SK-N-SH (cell line): ENCODE data around the gene AMZ1. TPM values are rescaled to one million over a fixed set of nuclear protein-coding genes. Genes with fewer than 3 reads are reported as not detected.

Source experiments
- CTCF ChIA-PET: fragments of 300-600, 350-600 bp; formaldehyde crosslinking; extraction: SDS; loops from one replicate; lab custom pipeline; 2021; lab: Yijun Ruan, JAX
- POLR2A ChIA-PET: fragments of 350-600 bp; sonication (Branson Sonifier 250); formaldehyde crosslinking; extraction: SDS; loops from one replicate; lab custom pipeline; 2020; ENCODE audit warnings: antibody characterized with exemption, inconsistent platforms; lab: Yijun Ruan, JAX
- DNase-seq: peaks from one replicate; pipeline ENCODE4 v3.0.0; 2012
- H2AFZ ChIP-seq: fragments of 200-600 bp; sonication (generic); 2 replicates; pipeline ENCODE4 v1.8.1; 2016; ENCODE audit warnings: antibody characterized with exemption, mild to moderate bottlenecking, low read depth
- H3F3A ChIP-seq: fragments of 200-600 bp; sonication (generic); replicated peaks from 2 replicates; pipeline ENCODE3; 2016; ENCODE audit warnings: antibody characterized with exemption, mild to moderate bottlenecking; ENCODE audit not compliant: insufficient read depth
- H3K27ac ChIP-seq, 2 experiments: fragments of 200-500 bp in 1 of 2; fragments of 200-600 bp in 1 of 2; sonication (Bioruptor generic) in 1 of 2; sonication (generic), shearing (Covaris generic) in 1 of 2; 2 replicates each; pipeline versions ENCODE4 v1.5.1 to v1.6.1; 2014 to 2016; ENCODE audit warnings: low read depth in 2 of 2, inconsistent platforms in 1 of 2, low read length in 1 of 2, mild to moderate bottlenecking in 1 of 2, mixed read lengths in 1 of 2
- H3K27me3 ChIP-seq: fragments of 200-600 bp; sonication (generic), shearing (Covaris generic); 2 replicates; pipeline ENCODE4 v1.6.1; 2016; ENCODE audit warnings: mixed run types; ENCODE audit not compliant: insufficient read depth
- H3K36me3 ChIP-seq, 2 experiments: fragments of 200-500 bp in 1 of 2; fragments of 200-600 bp in 1 of 2; sonication (Bioruptor generic) in 1 of 2; sonication (generic) in 1 of 2; replicated peaks in 1 of 2; 2 replicates each; pipeline versions ENCODE3 to v1.5.1; 2014 to 2016; ENCODE audit warnings: low read length in 1 of 2, mild to moderate bottlenecking in 1 of 2; ENCODE audit not compliant: insufficient read depth in 2 of 2, control insufficient read depth in 1 of 2
- H3K4me1 ChIP-seq, 2 experiments: fragments of 200-500 bp in 1 of 2; fragments of 200-600 bp in 1 of 2; sonication (Bioruptor generic) in 1 of 2; sonication (generic), shearing (Covaris generic) in 1 of 2; 2 replicates each; pipeline versions ENCODE4 v1.5.1 to v1.6.1; 2014 to 2016; ENCODE audit warnings: low read depth in 1 of 2, low read length in 1 of 2, mixed run types in 1 of 2; ENCODE audit not compliant: insufficient read depth in 2 of 2, control insufficient read depth in 1 of 2
- H3K4me2 ChIP-seq: fragments of 200-600 bp; sonication (generic), shearing (Covaris generic); 2 replicates; pipeline ENCODE4 v1.6.1; 2017; ENCODE audit warnings: mixed run types
- H3K4me3 ChIP-seq, 2 experiments: fragments of 200-500 bp in 1 of 2; fragments of 200-600 bp in 1 of 2; sonication (Bioruptor generic) in 1 of 2; sonication (generic), shearing (Covaris generic) in 1 of 2; 2 replicates each; pipeline versions ENCODE4 v1.5.1 to v1.8.1; 2014 to 2016; ENCODE audit warnings: low read depth in 2 of 2, inconsistent platforms in 1 of 2, low read length in 1 of 2, mild to moderate bottlenecking in 1 of 2, mixed read lengths in 1 of 2, moderate library complexity in 1 of 2
- H3K79me2 ChIP-seq: fragments of 200-600 bp; sonication (generic); 2 replicates; pipeline ENCODE4 v1.8.1; 2017; ENCODE audit warnings: mild to moderate bottlenecking; ENCODE audit not compliant: insufficient read depth
- H3K9ac ChIP-seq: fragments of 200-600 bp; sonication (generic); 2 replicates; pipeline ENCODE4 v1.6.1; 2017; ENCODE audit warnings: mixed run types
- H3K9me2 ChIP-seq: fragments of 200-600 bp; sonication (generic); 2 replicates; pipeline ENCODE4 v1.6.1; 2017; ENCODE audit warnings: mixed run types
- H3K9me3 ChIP-seq: fragments of 200-600 bp; sonication (generic); 2 replicates; pipeline ENCODE4 v1.6.1; 2017; ENCODE audit warnings: mixed run types, mild to moderate bottlenecking, moderate library complexity
- H4K20me1 ChIP-seq: fragments of 200-600 bp; sonication (generic); 2 replicates; pipeline ENCODE4 v1.6.1; 2017; ENCODE audit warnings: mild to moderate bottlenecking, mixed run types; ENCODE audit not compliant: insufficient read depth
- CHD2 ChIP-seq: fragments of 150-350 bp; IDR thresholded peaks from 2 replicates; pipeline ENCODE4 v1.6.1; 2018; ENCODE audit warnings: low read length; ENCODE audit not compliant: partially characterized antibody
- EP300 ChIP-seq, 2 experiments: IDR thresholded peaks; 2 replicates each; pipeline versions ENCODE4 v1.4.0 to v1.6.1; 2012; ENCODE audit warnings: borderline replicate concordance in 1 of 2, low read depth in 1 of 2, low read length in 1 of 2
- EZH2phosphoT487 ChIP-seq: fragments of 200-600 bp; sonication (generic); IDR thresholded peaks from 2 replicates; pipeline ENCODE4 v1.6.1; 2017; ENCODE audit warnings: low read depth, mixed run types, mild to moderate bottlenecking, antibody characterized with exemption, moderate library complexity, borderline replicate concordance
- JUND ChIP-seq: IDR thresholded peaks from 2 replicates; pipeline ENCODE4 v1.4.0; 2012
- MAX ChIP-seq: IDR thresholded peaks from 2 replicates; pipeline ENCODE4 v1.4.0; 2012; ENCODE audit warnings: low read depth
- NRF1 ChIP-seq: IDR thresholded peaks from 2 replicates; pipeline ENCODE4 v1.6.1; 2012; ENCODE audit warnings: low read depth, mild to moderate bottlenecking, low read length
- PBX3 ChIP-seq: IDR thresholded peaks from 2 replicates; pipeline ENCODE4; 2012
- POLR2AphosphoS5 ChIP-seq: IDR thresholded peaks from 2 replicates; pipeline ENCODE4 v1.6.1; 2012; ENCODE audit warnings: low read depth, low read length
- RCOR1 ChIP-seq: fragments of 150-350 bp; IDR thresholded peaks from 2 replicates; pipeline ENCODE4 v1.6.1; 2017; ENCODE audit warnings: antibody characterized with exemption, low read length
- REST ChIP-seq: IDR thresholded peaks from 2 replicates; pipeline ENCODE4 v1.6.1; 2012; ENCODE audit warnings: mild to moderate bottlenecking, low read depth, low read length, moderate library complexity
- RXRA ChIP-seq: IDR thresholded peaks from 2 replicates; pipeline ENCODE4 v1.4.0; 2012; ENCODE audit warnings: low read depth, mild to moderate bottlenecking, borderline replicate concordance
- SIN3A ChIP-seq: IDR thresholded peaks from 2 replicates; pipeline ENCODE4 v1.6.1; 2012; ENCODE audit warnings: low read depth, mild to moderate bottlenecking, low read length, moderate library complexity, borderline replicate concordance
- TCF12 ChIP-seq: IDR thresholded peaks from 2 replicates; pipeline ENCODE4 v1.4.0; 2012
- USF1 ChIP-seq: IDR thresholded peaks from 2 replicates; pipeline ENCODE4 v1.4.0; 2012; ENCODE audit warnings: low read depth, borderline replicate concordance
- ZBTB33 ChIP-seq: IDR thresholded peaks from 2 replicates; pipeline ENCODE4 v1.4.0; 2012; ENCODE audit warnings: low read depth, borderline replicate concordance
- WGBS: methylation state at CpG from one replicate; pipeline ENCODE4 v1.1.6; 2017; ENCODE audit warnings: low lambda C conversion rate; 5-methylcytosine and 5-hydroxymethylcytosine counted together
- polyA plus RNA-seq, 3 experiments: library from polyadenylated mRNA; depleted of rRNA; stranded (reverse); fragments of >200 nt; gene quantifications; 2 replicates each; pipeline ENCODE4 v1.2.3, GENCODE V29; 2012

AMZ1 gene
- polyA plus RNA-seq, 1 of the 3 experiments (the other 2 are of a cell fraction), result 0.15 TPM

DNA sequence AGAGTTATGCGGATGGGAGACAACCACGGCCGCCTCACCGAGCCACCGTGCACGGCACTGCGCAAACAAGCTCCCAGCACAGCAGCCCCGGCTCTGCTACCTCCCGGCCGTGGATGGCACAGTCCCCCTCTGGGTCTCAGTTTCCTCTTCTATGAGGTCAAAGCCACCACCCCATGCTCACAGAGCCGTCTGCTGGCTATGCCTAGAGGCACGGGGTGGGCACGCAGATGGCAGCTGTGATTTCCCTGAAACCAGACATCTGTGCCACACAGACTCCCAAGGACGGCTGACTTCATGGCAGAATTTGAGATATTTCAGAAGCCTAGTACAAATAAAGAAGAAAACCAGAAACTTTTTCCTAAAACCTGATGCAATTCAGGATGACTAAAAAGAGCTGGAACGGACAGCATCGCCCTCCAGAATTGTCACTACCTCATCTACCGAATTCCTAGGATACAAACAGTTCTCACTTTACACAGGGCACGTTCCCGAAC, 73.2 kb downstream of the AMZ1 start (continued):
- TF ChIP-seq EP300 (IDR thresholded peaks at IDR 0.05; ENCODE audit: borderline replicate concordance in 1 of 2, low read depth in 1 of 2, low read length in 1 of 2) (peak in 1 of 2 experiments; percentile 36; a peak in 1 of 4 replicates), PBX3 (no peak), REST (no peak)
- TF ChIP-seq, all 33 proteins: peak for 4

GRCh38 chr7:2761801-2762497, 73.9 kb downstream of the AMZ1 start:
- Histone ChIP-seq H3K27ac (peak overlapping the region in 1 of 2 experiments; percentile 72; a peak in 2 of 4 replicates), H2AFZ (no peak overlapping the region)

DNA sequence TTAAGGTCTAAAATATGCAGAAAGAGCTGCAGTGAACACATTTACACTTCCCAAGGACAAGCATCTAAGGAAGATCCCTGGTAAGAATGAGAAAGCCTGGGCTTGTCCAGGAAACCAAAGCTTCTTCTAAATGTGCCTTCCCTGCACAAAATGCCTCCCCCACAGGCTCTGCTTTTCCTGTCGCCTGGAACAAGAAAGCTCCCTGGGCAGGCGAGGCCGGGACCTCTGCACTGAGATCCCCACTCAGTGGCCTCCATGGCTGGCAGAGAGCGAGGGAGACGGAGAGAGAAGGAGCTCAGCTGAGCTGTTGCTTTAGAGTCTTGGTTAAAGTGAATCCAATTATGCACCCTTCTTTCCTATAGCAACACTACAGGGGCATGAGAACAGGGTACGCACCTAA, 75.6 kb downstream of the AMZ1 start:
- Histone ChIP-seq H3K9me2 (no peaks in the 10 kb centered on the region), H3K4me2 (no peak overlapping the region), H3K9me3 (no peaks in the 10 kb centered on the region), H3F3A (peaks cover 8% of the 10 kb centered on the region), H3K27ac (no peak overlapping the region), H3K36me3 (peaks cover 3% of the 10 kb centered on the region in 2 experiments), H3K79me2 (peaks cover 24% of the 10 kb centered on the region), H3K4me1 (peaks cover 9 to 38% of the 10 kb centered on the region in 2 experiments), H3K9ac (no peak overlapping the region), H2AFZ (no peak overlapping the region), H3K27me3 (no peaks in the 10 kb centered on the region), H4K20me1 (no peaks in the 10 kb centered on the region), H3K4me3 (no peak overlapping the region)
- ChIA-PET POLR2A (interaction anchor here (0.9 to 1.3 kb wide), 2 partner anchors 12 to 81 kb away, joined by 3 to 5 read pairs; no protein-coding TSS in a partner anchor), CTCF (interaction anchor here (0.6 to 2.1 kb wide), 5 partner anchors 16 to 193 kb away, joined by 3 to 9 read pairs (median 3); no protein-coding TSS in a partner anchor)
- DNase-seq, result no peak
- WGBS, result 96% methylated on average over 6 of the region's 6 CpGs
- TF ChIP-seq ZBTB33 (no peak), SIN3A (no peak), CHD2 (no peak), TCF12 (no peak), NRF1 (no peak), RXRA (no peak), POLR2AphosphoS5 (no peak), EZH2phosphoT487 (no peak), USF1 (no peak), MAX (no peak), RCOR1 (no peak), JUND (no peak)

More at GRCh38 chr7:2761801-2762497, 73.9 kb downstream of the AMZ1 start:
- Histone ChIP-seq H3K36me3 (peaks cover 0 to 3% of the 10 kb centered on the region in 2 experiments), H3K4me2 (no peak overlapping the region), H3K9ac (no peak overlapping the region), H3K9me2 (no peaks in the 10 kb centered on the region), H3K4me1 (peaks cover 13 to 52% of the 10 kb centered on the region in 2 experiments), H3F3A (peaks cover 23% of the 10 kb centered on the region), H3K4me3 (no peak overlapping the region), H3K9me3 (no peaks in the 10 kb centered on the region), H4K20me1 (peaks cover 4% of the 10 kb centered on the region; the same call in 1 of the 2 replicates), H3K79me2 (peaks cover 24% of the 10 kb centered on the region), H3K27me3 (no peaks in the 10 kb centered on the region)
- 97% methylated on average over 29 of the region's 29 CpGs for WGBS
- ChIA-PET POLR2A (no interaction called here), CTCF (interaction anchor here (0.7 to 2.8 kb wide), 11 partner anchors 8 to 520 kb away, joined by 3 to 12 read pairs (median 5); no protein-coding TSS in a partner anchor)
- no peak for DNase-seq
- TF ChIP-seq RXRA (no peak), EP300 (IDR thresholded peaks at IDR 0.05; ENCODE audit: borderline replicate concordance in 1 of 2, low read depth in 1 of 2, low read length in 1 of 2) (no peak)
